22Rv1 (cell line): ENCODE data around the gene ENTPD3.

Source experiments
- ZFX ChIP-seq: fragments of 450-650 bp; IDR thresholded peaks from 2 replicates; pipeline ENCODE4 v1.6.1; 2017; ENCODE audit warnings: antibody characterized with exemption, borderline replicate concordance
- TF ChIP-seq, protein P1 (sequence below): fragments of 450-650 bp; IDR thresholded peaks from 2 replicates; pipeline ENCODE4 v1.5.1; 2017; ENCODE audit warnings: mild to moderate bottlenecking

DNA sequence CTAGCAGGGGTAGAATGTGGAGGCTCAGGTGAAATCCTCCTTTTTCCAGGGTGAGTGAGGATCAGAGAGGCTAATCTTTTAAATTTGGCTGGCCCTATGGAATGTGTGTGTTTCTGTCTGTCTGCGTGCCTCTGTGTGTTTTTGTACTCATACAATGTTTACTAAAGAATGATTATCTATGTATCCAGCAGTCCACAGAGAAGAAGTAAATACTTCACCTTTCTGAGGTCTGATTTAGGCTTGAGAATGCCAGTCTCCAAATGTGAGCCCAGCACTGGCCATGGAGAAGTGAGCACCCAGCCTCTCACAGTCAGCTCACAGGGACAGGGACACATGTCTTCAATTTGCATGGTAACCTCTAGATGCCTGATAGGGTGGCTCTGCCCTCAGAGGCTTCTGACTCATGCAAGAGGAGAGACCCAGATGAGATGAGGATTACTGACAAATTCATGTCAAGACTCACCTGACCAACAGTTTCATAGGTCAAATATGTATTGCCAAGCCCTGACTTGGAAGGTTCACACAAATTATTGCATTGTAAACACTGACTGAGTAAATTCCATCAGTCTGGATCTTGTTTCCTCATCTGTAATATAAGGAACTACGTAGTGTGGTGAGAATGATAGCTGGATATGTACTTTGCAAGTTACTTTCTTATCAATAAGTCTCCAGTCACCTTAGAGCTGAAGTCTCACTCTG, 31.0 kb downstream of the ENTPD3 start:
- TF ChIP-seq, protein P1, sequence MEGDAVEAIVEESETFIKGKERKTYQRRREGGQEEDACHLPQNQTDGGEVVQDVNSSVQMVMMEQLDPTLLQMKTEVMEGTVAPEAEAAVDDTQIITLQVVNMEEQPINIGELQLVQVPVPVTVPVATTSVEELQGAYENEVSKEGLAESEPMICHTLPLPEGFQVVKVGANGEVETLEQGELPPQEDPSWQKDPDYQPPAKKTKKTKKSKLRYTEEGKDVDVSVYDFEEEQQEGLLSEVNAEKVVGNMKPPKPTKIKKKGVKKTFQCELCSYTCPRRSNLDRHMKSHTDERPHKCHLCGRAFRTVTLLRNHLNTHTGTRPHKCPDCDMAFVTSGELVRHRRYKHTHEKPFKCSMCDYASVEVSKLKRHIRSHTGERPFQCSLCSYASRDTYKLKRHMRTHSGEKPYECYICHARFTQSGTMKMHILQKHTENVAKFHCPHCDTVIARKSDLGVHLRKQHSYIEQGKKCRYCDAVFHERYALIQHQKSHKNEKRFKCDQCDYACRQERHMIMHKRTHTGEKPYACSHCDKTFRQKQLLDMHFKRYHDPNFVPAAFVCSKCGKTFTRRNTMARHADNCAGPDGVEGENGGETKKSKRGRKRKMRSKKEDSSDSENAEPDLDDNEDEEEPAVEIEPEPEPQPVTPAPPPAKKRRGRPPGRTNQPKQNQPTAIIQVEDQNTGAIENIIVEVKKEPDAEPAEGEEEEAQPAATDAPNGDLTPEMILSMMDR: no peak
- no peak for TF ChIP-seq ZFX
